BE2C (cell line): ENCODE measurements around the gene TMEM163.

Experiments used
- DNase-seq: peaks from one replicate; pipeline ENCODE4 v3.0.0-alpha.2; 2020
- H3K27me3 ChIP-seq: fragments of 250-450 bp; sonication (Bioruptor Pico); 2 replicates; pipeline ENCODE4 v1.5.1; 2020; ENCODE audit warnings: mild to moderate bottlenecking
- H3K36me3 ChIP-seq: fragments of 250-450 bp; sonication (Bioruptor Pico); 2 replicates; pipeline ENCODE4 v1.5.1; 2020; ENCODE audit warnings: mild to moderate bottlenecking
- H3K4me1 ChIP-seq: fragments of 250-450 bp; sonication (Bioruptor Pico); 2 replicates; pipeline ENCODE4 v1.5.1; 2020
- H3K4me3 ChIP-seq: 2 replicates; pipeline ENCODE4 v1.5.1; 2011; ENCODE audit warnings: low read depth, low read length
- H3K9me3 ChIP-seq: fragments of 250-450 bp; sonication (Bioruptor Pico); 2 replicates; pipeline ENCODE4 v1.5.1; 2020
- TF ChIP-seq, protein P1 (sequence below): IDR thresholded peaks from 2 replicates; pipeline ENCODE4 v1.5.1; 2012; ENCODE audit warnings: mild to moderate bottlenecking, low read depth, low read length

Gene TMEM163

DNA sequence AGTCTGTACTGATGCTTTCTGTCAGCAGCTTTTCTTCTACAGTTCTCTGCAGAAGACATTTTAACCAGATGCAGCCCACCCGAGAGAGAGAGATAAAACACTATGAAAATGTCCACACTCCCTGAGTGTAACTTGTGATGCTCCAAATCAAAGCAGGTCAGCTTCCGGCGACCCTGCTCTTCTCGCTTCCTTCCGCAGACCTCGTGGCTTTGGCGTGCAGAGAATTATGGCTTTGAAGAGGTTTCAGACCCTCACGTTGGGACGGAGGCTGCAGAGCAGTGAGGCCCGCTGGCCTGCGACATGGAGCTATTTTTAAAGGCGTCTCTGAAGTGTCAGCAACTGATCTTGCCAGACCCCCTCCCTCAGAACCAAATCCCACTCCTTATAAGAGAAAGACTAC lies 41.8 kb downstream of the TMEM163 start:
- TF ChIP-seq, protein P1, sequence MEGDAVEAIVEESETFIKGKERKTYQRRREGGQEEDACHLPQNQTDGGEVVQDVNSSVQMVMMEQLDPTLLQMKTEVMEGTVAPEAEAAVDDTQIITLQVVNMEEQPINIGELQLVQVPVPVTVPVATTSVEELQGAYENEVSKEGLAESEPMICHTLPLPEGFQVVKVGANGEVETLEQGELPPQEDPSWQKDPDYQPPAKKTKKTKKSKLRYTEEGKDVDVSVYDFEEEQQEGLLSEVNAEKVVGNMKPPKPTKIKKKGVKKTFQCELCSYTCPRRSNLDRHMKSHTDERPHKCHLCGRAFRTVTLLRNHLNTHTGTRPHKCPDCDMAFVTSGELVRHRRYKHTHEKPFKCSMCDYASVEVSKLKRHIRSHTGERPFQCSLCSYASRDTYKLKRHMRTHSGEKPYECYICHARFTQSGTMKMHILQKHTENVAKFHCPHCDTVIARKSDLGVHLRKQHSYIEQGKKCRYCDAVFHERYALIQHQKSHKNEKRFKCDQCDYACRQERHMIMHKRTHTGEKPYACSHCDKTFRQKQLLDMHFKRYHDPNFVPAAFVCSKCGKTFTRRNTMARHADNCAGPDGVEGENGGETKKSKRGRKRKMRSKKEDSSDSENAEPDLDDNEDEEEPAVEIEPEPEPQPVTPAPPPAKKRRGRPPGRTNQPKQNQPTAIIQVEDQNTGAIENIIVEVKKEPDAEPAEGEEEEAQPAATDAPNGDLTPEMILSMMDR = no peak
- H3K36me3 ChIP-seq = no peaks in the 10 kb centered on the region
- no peak for DNase-seq
- no peak overlapping the region for H3K4me3 ChIP-seq
- H3K27me3 ChIP-seq = no peaks in the 10 kb centered on the region; the same call in 1 of the 2 replicates
- no peaks in the 10 kb centered on the region for H3K9me3 ChIP-seq
- no peaks in the 10 kb centered on the region for H3K4me1 ChIP-seq

DNA sequence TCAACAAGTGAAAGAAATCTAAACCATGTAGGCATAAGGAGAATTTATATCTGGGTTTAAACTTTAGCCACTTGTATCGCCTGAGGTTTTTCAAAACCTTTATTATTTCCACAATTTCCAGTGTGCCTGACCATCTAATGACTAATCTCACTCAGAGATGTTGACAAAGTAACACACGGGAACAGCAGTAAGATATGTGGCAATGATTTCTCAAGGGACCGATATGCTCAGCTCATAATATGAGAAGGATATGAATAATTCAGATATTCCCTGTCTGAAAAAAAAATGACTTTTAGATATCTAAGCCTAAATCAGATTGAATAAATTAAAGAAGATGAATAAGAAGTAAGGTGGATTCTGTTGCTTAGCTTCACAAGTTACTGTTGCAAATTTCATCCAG lies 43.5 kb downstream of the TMEM163 start:
- Histone ChIP-seq H3K4me1 (no peaks in the 10 kb centered on the region), H3K36me3 (no peaks in the 10 kb centered on the region), H3K9me3 (no peaks in the 10 kb centered on the region), H3K27me3 (no peaks in the 10 kb centered on the region; the same call in 1 of the 2 replicates), H3K4me3 (no peak overlapping the region)
- TF ChIP-seq, protein P1 = no peak
- no peak for DNase-seq

DNA sequence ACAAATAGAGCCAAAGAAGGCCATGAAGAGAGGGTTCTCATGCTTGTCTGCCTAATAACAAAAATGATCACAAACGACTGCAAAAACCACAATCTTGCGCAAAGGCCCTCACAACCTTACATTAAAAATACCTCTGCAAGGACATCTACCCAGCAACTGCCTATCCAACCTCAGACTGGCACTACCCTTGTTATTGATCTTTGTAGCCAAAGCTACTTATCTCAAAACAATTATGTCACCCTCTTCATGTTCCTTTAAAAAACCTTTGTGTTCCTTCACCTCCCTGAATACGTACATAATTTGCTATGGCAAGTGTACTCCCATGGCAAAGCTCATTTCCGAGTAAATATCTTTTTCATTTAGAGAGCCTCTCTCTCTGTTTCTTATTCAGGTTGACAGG lies 44.1 kb downstream of the TMEM163 start:
- Histone ChIP-seq H3K36me3 (no peaks in the 10 kb centered on the region), H3K9me3 (no peaks in the 10 kb centered on the region), H3K27me3 (no peaks in the 10 kb centered on the region; the same call in 1 of the 2 replicates), H3K4me3 (no peak overlapping the region), H3K4me1 (no peaks in the 10 kb centered on the region)
- TF ChIP-seq, protein P1 = no peak
- no peak for DNase-seq

DNA sequence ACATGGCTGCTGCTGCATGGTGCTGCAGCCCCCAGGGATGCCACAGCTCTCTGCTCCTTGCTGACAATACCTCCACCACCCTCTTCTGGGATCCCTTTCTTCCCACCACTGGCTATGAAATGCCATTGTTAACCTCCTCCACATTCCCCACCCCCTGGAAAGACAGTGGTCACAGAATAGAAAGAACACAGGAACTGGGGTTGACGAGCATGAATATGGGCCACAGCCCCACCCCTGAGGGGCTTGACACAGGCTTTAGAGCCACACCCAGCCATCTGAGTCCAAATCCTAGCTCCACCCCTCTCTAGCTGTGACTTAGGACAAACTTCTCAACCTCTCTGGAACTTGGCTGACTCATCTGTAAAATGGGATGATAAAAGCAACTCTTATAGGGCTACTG lies 47.3 kb downstream of the TMEM163 start:
- no peaks in the 10 kb centered on the region for H3K4me1 ChIP-seq
- no peaks in the 10 kb centered on the region for H3K9me3 ChIP-seq
- DNase-seq = no peak
- H3K36me3 ChIP-seq = no peaks in the 10 kb centered on the region
- TF ChIP-seq, protein P1 = no peak
- no peaks in the 10 kb centered on the region; the same call in 1 of the 2 replicates for H3K27me3 ChIP-seq
- H3K4me3 ChIP-seq = no peak overlapping the region

DNA sequence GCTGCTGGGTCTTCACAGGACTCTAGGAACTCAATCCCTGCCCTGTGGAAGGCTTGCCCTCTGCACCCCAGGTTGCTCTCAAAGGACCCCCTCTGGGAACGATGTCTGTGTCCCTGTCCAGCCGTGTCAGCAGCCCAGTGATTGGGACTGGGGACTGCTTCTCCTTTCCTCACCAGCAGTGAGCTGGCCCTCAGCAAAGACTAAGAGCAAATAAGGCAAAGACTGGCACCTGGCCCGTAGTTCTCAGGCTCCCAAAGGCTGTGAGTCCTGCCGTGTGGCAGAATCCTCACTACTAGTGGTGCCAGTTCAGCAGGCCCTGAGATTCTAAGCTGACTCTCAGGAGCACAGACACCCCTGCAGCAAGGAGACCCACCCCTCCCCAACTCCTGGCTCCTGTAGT lies 47.8 kb downstream of the TMEM163 start:
- H3K4me1 ChIP-seq = no peaks in the 10 kb centered on the region
- H3K4me3 ChIP-seq = no peak overlapping the region
- TF ChIP-seq, protein P1 = no peak
- DNase-seq = no peak
- no peaks in the 10 kb centered on the region; the same call in 1 of the 2 replicates for H3K27me3 ChIP-seq
- no peaks in the 10 kb centered on the region for H3K36me3 ChIP-seq
- no peaks in the 10 kb centered on the region for H3K9me3 ChIP-seq

DNA sequence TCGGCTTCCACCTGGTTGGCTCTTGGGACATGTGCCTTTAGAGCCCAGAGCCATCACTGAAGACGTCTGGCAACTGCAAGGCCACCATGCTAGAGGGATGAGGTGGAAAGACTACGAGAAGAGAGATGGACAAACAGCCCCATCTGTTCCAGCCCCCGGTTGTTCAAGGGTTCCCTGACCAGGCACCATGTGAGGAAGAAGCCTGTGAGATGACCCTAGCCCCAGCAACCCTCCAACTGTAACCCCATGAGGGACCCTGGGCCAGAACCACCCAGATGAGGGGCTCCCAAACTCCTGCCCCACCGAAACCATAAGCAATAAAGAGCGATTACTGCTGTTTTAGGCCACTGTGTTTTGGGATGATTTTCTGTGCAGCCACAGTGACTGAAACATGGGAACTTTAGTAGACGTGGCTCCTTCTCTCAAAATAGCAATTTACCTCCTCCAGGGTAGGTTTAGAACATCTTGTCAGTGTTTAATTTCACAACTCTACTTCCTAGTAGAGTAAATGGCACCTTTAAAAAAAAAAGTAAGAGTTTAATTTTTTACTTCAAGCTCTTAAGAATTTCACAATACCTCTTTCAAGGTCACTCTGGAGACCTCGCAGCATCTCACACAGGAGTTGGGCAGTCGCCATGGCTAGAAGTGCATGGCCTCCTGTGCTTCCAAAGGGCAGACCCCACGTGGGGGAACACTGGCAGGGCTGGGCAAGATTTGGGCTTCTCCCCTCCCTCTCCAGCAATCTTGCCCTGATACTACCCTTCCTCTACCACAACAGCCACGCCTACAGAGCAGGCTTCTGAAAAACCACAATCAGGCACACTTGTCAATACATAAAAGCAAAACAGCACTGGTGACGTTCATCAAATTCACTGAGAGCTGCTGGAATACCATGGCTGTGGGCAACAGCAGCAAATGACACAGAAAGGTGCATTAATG lies 48.8 kb downstream of the TMEM163 start:
- Histone ChIP-seq H3K4me1 (no peaks in the 10 kb centered on the region), H3K36me3 (no peaks in the 10 kb centered on the region), H3K27me3 (no peaks in the 10 kb centered on the region), H3K4me3 (no peak overlapping the region), H3K9me3 (no peaks in the 10 kb centered on the region)
- TF ChIP-seq, protein P1 = no peak
- no peak for DNase-seq
